Astrocyte (in vitro differentiated cells and primary cell): ENCODE results near the gene ANKS6. TPM values are rescaled to one million over a fixed set of nuclear protein-coding genes. Genes with fewer than 3 reads are reported as not detected.

Experiments
- DNase-seq: peaks from one replicate; pipeline ENCODE4 v3.0.0-alpha.2; 2010; ENCODE audit warnings: low read depth
- FAIRE-seq: peaks from 2 replicates; lab custom pipeline; 2011; peaks lifted over from hg19 to GRCh38; lab: Jason Lieb, UNC
- H2AFZ ChIP-seq: 2 replicates; pipeline ENCODE4 v1.6.0; 2012; ENCODE audit warnings: low read depth, low read length, inconsistent platforms
- H3K27ac ChIP-seq: 2 replicates; pipeline ENCODE4 v1.5.1; 2011; ENCODE audit warnings: low read depth, low read length, inconsistent platforms
- H3K27me3 ChIP-seq: 2 replicates; pipeline ENCODE4 v1.6.0; 2011; ENCODE audit warnings: low read length, inconsistent platforms; ENCODE audit not compliant: insufficient read depth
- H3K36me3 ChIP-seq: 2 replicates; pipeline ENCODE4 v1.5.1; 2011; ENCODE audit warnings: low read length, inconsistent platforms; ENCODE audit not compliant: insufficient read depth
- H3K4me1 ChIP-seq: 2 replicates; pipeline ENCODE4 v1.5.1; 2011; ENCODE audit warnings: low read length, inconsistent platforms; ENCODE audit not compliant: insufficient read depth
- H3K4me2 ChIP-seq: 2 replicates; pipeline ENCODE4 v1.6.0; 2012; ENCODE audit warnings: low read length, inconsistent platforms
- H3K4me3 ChIP-seq: 2 replicates; pipeline ENCODE4 v1.5.1; 2011; ENCODE audit warnings: low read depth, mild to moderate bottlenecking, low read length, inconsistent platforms; ENCODE audit not compliant: insufficient read depth
- H3K79me2 ChIP-seq: 2 replicates; pipeline ENCODE4 v1.6.0; 2012; ENCODE audit warnings: mild to moderate bottlenecking, low read length, inconsistent platforms; ENCODE audit not compliant: insufficient read depth
- H3K9ac ChIP-seq: 2 replicates; pipeline ENCODE4 v1.6.0; 2012; ENCODE audit warnings: mild to moderate bottlenecking, low read length, inconsistent platforms
- H3K9me3 ChIP-seq: 2 replicates; pipeline ENCODE4 v1.5.1; 2012; ENCODE audit warnings: low read depth, mild to moderate bottlenecking, low read length, inconsistent platforms; ENCODE audit not compliant: insufficient read depth
- H4K20me1 ChIP-seq: 2 replicates; pipeline ENCODE4 v1.6.0; 2012; ENCODE audit warnings: low read length, inconsistent platforms; ENCODE audit not compliant: insufficient read depth
- H3K27ac Mint-ChIP-seq: one replicate; pipeline ENCODE4 v1.8.0; 2021; ENCODE audit warnings: mild to moderate bottlenecking, mixed read lengths; ENCODE audit not compliant: unreplicated experiment
- H3K27me3 Mint-ChIP-seq: one replicate; pipeline ENCODE4 v1.8.0; 2021; ENCODE audit warnings: low read depth, mixed read lengths; ENCODE audit not compliant: unreplicated experiment
- H3K36me3 Mint-ChIP-seq: one replicate; pipeline ENCODE4 v1.8.0; 2021; ENCODE audit warnings: low read depth, mixed read lengths; ENCODE audit not compliant: unreplicated experiment
- H3K4me1 Mint-ChIP-seq: one replicate; pipeline ENCODE4 v1.8.0; 2021; ENCODE audit warnings: low read depth, mixed read lengths; ENCODE audit not compliant: unreplicated experiment
- H3K4me3 Mint-ChIP-seq: one replicate; pipeline ENCODE4 v1.8.0; 2021; ENCODE audit warnings: mild to moderate bottlenecking, moderate library complexity, mixed read lengths; ENCODE audit not compliant: unreplicated experiment
- H3K9me3 Mint-ChIP-seq: one replicate; pipeline ENCODE4 v1.8.0; 2021; ENCODE audit warnings: mild to moderate bottlenecking, mixed read lengths; ENCODE audit not compliant: unreplicated experiment
- EZH2 ChIP-seq: IDR thresholded peaks from 2 replicates; pipeline ENCODE4 v1.6.1; 2012; ENCODE audit warnings: mild to moderate bottlenecking, low read length, inconsistent platforms; ENCODE audit not compliant: insufficient read depth
- total RNA-seq: library from RNA; stranded (reverse); gene quantifications from 2 replicates; pipeline ENCODE4 v1.2.1, GENCODE V29; 2021
- TF ChIP-seq, protein P1 (sequence below): IDR thresholded peaks from 2 replicates; pipeline ENCODE4 v1.5.1; 2011; ENCODE audit warnings: low read depth, mild to moderate bottlenecking, inconsistent platforms, low read length, moderate library complexity; ENCODE audit not compliant: insufficient read depth

Gene ANKS6
- total RNA-seq, 1 donor from 2014 or later, result 16.7 TPM

DNA sequence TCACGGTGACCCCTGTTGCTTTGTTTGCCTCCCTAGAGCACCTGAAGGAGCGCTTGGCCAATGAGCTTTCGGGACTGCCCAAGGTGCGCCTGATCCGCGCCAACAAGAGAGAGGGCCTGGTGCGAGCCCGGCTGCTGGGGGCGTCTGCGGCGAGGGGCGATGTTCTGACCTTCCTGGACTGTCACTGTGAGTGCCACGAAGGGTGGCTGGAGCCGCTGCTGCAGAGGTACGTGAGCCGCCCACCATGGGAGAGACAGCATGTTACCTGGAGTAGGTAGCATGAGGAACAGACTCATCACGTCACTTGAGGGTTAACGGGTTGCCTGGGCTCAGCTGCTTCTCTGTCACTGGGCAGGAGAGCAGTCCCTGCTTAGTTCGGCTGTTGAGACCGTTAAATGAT lies 30.4 kb upstream of the ANKS6 start:
- Mint-ChIP-seq H3K27me3 (peaks cover 13% of the 10 kb centered on the region), H3K4me1 (no peaks in the 10 kb centered on the region), H3K4me3 (no peak overlapping the region), H3K9me3 (peaks cover 11% of the 10 kb centered on the region), H3K36me3 (peaks cover 4% of the 10 kb centered on the region), H3K27ac (no peak overlapping the region)
- Histone ChIP-seq H3K27ac (no peak overlapping the region), H4K20me1 (no peaks in the 10 kb centered on the region), H3K36me3 (no peaks in the 10 kb centered on the region), H3K9me3 (peaks cover 3% of the 10 kb centered on the region), H3K4me1 (no peaks in the 10 kb centered on the region), H3K4me3 (no peak overlapping the region), H3K27me3 (no peaks in the 10 kb centered on the region), H3K9ac (no peak overlapping the region), H3K4me2 (no peak overlapping the region), H3K79me2 (no peaks in the 10 kb centered on the region), H2AFZ (no peak overlapping the region)
- DNase-seq, result no peak
- no peak for FAIRE-seq
- TF ChIP-seq, protein P1, sequence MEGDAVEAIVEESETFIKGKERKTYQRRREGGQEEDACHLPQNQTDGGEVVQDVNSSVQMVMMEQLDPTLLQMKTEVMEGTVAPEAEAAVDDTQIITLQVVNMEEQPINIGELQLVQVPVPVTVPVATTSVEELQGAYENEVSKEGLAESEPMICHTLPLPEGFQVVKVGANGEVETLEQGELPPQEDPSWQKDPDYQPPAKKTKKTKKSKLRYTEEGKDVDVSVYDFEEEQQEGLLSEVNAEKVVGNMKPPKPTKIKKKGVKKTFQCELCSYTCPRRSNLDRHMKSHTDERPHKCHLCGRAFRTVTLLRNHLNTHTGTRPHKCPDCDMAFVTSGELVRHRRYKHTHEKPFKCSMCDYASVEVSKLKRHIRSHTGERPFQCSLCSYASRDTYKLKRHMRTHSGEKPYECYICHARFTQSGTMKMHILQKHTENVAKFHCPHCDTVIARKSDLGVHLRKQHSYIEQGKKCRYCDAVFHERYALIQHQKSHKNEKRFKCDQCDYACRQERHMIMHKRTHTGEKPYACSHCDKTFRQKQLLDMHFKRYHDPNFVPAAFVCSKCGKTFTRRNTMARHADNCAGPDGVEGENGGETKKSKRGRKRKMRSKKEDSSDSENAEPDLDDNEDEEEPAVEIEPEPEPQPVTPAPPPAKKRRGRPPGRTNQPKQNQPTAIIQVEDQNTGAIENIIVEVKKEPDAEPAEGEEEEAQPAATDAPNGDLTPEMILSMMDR, result no peak
- no peak for TF ChIP-seq EZH2

DNA sequence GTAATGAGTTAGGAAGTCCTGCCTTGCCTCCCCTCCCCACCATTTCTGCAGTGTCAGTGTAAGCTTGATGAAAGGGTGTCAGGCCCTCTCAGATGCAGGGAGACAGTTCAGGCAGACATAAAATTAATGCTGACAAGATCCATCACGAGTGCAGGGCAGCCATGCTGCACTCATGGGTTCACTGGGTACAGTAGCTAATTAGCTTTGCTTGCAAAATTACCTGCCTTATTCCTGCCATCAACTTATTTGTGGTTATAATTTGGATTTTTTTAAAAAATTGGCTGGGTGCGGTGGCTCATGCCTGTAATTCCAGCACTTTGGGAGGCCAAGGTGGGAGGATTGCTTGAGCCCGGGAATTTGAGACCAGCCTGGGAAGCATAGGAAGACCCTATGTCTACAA lies 29.1 kb upstream of the ANKS6 start:
- Mint-ChIP-seq H3K9me3 (peaks cover 10% of the 10 kb centered on the region), H3K27ac (no peak overlapping the region), H3K36me3 (peaks cover 4% of the 10 kb centered on the region), H3K4me3 (no peak overlapping the region), H3K4me1 (no peaks in the 10 kb centered on the region), H3K27me3 (peaks cover 13% of the 10 kb centered on the region)
- Histone ChIP-seq H3K27ac (no peak overlapping the region), H3K9ac (no peak overlapping the region), H4K20me1 (no peaks in the 10 kb centered on the region), H2AFZ (no peak overlapping the region), H3K79me2 (no peaks in the 10 kb centered on the region), H3K36me3 (no peaks in the 10 kb centered on the region), H3K4me2 (no peak overlapping the region), H3K4me1 (no peaks in the 10 kb centered on the region), H3K27me3 (no peaks in the 10 kb centered on the region), H3K9me3 (peaks cover 3% of the 10 kb centered on the region), H3K4me3 (no peak overlapping the region)
- FAIRE-seq (no peak), DNase-seq (no peak)
- TF ChIP-seq EZH2, result no peak
- TF ChIP-seq, protein P1, result no peak

GRCh38 chr9:98823666-98824334 lies 27.4 kb upstream of the ANKS6 start:
- Mint-ChIP-seq H3K36me3 (peaks cover 5% of the 10 kb centered on the region), H3K27ac (no peak overlapping the region), H3K9me3 (peaks cover 13% of the 10 kb centered on the region), H3K4me1 (no peaks in the 10 kb centered on the region), H3K4me3 (no peak overlapping the region), H3K27me3 (peaks cover 13% of the 10 kb centered on the region)
- H2AFZ ChIP-seq, result no peak overlapping the region
- H3K9ac ChIP-seq, result no peak overlapping the region
- H3K79me2 ChIP-seq, result no peaks in the 10 kb centered on the region
- peaks cover 3% of the 10 kb centered on the region for H3K9me3 ChIP-seq
- no peak overlapping the region for H3K4me3 ChIP-seq
- no peaks in the 10 kb centered on the region for H3K4me1 ChIP-seq
- no peaks in the 10 kb centered on the region for H3K36me3 ChIP-seq
- TF ChIP-seq, protein P1, result no peak
- H3K27me3 ChIP-seq, result peaks cover 2% of the 10 kb centered on the region
- no peak overlapping the region for H3K4me2 ChIP-seq
- H4K20me1 ChIP-seq, result no peaks in the 10 kb centered on the region
- no peak overlapping the region for H3K27ac ChIP-seq
- no peak for DNase-seq
- no peak for FAIRE-seq
